Peyer's patch (tissue), 4 donors: ENCODE results near the gene FILIP1L.

Source experiments
- CTCF ChIP-seq, 6 experiments: fragments of 450-650 bp in 4 of 6; fragments of 200-600 bp in 2 of 6; sonication (generic) in 1 of 6; IDR thresholded peaks; one replicate each; pipeline ENCODE4 v1.5.1; 2017 to 2019; ENCODE audit warnings: antibody characterized with exemption in 6 of 6, mild to moderate bottlenecking in 3 of 6, moderate library complexity in 1 of 6
- POLR2A ChIP-seq, 2 donors: fragments of 450-650 bp; IDR thresholded peaks; one replicate each; pipeline ENCODE4 v1.5.1; 2017; ENCODE audit warnings: antibody characterized with exemption in 2 of 2, mild to moderate bottlenecking in 2 of 2, moderate library complexity in 2 of 2

- TF ChIP-seq CTCF (IDR thresholded peaks at IDR 0.05) (no peak), POLR2A (IDR thresholded peaks at IDR 0.05) (no peak)
These were observed 80.3 kb downstream of the FILIP1L start for GRCh38 chr3:100033903-100034471.
